ENCODE data around the gene TNK2.
"Not testable (repeated sequence)": the region's sequence is repeated elsewhere in the genome, so short reads cannot be mapped to it uniquely, and the experiment has no call there.

The TNK2 gene

DNA sequence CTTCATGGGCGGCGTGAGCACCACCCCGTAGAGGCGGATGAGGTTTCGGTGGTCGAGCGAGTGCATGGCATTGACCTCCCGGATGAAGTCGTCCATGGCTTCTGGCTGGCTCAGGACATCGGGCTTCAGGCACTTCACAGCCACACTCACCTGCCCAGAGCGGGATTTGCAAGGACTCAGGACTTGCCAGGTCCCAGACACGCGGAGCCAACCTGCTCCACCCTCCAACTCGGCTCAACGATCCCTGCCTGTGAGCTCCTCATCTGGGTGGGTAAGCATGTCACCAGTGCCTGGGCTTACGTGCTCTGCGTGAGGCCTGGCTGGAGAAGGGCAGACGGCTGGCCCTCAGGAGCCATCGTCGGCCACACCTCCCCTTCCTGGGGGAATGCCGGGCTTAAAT, 25.2 kb downstream of the TNK2 start:
- no peak for DNase-seq

DNA sequence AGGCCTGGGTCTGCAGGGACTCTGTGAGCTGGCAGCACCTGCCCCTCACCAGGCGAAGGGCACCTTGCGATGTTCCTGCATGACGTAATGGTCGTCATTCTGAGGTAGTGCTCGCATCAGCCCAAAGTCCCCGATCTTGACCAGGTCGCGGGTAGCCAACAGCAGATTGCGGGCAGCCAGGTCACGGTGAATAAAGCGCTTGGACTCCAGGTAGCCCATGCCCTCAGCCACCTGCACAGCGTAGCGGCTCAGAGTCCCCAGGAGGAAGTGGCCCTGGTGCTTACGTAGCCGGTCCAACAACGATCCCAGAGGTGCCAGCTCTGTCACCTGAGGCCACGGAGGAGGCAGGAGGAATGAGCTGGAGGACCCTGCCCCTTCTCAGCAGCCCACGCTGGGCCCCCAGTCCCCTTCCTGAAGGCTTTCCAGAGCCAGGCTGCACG, 26.3 kb downstream of the TNK2 start:
- DNase-seq = no peak

DNA sequence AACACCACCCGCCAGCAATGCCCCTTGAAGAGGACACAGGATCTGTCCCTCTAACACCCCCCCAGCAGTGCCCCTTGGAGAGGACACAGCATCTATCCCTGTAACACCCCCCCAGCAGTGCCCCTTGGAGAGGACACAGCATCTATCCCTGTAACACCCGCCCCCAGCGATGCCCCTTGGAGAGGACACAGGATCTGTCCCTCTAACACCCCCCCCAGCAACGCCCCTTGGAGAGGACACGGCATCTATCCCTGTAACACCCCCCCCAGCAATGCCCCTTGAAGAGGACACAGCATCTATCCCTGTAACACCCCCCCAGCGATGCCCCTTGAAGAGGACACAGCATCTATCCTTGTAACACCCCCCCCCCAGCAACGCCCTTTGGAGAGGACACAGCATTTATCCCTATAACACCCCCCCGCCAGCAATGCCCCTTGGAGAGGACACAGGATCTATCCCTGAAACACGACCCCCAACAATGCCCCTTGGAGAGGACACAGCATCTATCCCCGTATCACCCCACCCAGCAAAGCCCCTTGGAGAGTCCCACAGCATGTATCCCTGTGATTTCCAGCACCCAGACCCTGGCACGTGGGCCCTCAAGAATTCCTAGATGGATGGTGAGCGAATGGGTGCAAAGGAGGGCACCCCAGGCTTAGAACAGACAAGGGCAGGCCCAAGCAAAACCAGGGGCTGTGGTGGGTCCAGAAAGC, 26.9 kb downstream of the TNK2 start:
- DNase-seq = no peak

DNA sequence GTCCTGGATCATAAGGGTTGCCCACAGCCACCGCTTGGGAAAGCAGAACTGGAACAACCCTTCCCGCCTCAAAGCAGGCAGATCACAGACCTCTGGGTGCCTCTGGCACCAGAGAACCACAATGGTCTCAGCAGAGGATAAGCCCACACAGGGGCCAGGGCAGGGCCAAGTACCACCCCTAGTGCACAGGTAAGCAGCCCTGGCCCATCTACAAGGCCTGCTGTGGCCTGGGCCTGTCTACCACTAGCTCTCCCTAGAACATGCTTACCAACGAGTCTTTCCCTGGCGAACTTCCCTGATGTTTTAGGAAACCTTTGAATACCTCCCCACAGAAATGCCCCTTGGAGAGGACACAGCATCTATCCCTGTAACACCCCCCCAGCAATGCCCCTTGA, 28.3 kb downstream of the TNK2 start:
- DNase-seq = no peak

DNA sequence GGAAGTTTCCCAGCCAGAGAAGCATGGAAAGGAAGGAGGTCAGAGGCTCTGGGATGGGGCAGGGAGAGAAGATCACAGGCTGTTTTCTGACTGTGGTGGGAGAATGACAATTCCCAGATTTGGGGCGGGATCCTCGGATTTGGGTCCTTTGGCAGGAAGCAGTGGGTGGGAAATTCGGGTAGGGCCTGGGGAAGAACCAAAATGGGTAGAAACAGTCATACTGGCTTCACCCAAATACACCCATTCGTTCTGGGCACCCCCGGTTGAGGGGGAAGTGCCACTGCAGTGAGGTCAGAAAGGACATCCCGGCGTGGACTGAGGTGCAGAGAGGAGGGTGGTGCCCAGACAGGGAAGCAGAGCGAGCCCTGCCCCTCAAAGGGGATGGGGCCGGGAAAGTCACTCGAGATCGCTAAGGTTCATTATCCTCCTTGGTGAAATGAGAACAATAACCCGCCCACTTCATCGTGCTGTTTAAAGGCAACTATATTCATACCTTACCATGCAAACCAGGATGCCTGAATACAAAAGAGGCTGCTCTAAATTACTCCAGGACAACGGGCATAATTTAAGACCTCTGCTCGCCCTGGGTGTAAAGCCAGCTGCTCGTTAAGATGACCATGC, 28.8 kb downstream of the TNK2 start:
- no peak for DNase-seq

DNA sequence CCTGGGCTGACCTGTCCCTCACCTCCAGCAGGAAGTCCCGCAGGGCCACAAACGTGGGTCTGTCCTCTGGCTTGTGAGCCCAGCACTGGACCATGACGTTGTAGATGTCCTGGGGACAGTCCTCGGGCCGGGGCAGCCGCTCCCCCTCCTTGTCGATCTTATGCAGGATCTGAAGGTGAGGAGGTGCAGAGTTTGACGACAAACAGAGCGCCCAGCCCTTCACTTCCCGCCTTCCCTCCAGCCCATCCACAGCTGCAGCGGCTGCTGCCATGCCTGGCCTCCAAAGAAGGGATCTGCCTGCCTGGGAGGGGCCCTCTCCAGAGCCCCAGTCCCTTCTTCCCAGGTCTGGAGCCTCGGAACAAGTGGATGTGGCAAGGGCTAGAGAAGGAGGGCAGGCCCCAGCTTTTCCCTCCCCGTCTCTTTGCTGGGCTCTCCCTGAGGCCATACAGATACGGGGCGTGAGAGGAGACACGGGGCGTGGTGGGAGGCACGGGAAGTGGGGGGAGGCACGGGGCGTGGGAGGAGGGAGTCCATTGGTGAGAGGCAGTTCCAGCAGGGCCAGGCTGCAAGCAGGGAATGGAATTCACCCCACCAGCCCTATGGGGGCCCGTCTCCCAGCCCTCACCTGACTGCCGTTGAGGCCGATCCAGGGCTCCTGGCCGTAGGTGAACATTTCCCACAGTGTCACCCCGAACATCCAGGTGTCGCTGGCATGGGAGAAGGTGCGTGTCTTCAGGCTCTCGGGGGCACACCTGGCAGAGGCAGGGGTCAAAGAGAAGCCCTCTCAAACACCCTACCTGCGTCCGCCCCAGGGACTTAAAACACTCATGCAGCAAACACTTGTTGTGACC, 29.7 kb downstream of the TNK2 start:
- DNase-seq = no peak

DNA sequence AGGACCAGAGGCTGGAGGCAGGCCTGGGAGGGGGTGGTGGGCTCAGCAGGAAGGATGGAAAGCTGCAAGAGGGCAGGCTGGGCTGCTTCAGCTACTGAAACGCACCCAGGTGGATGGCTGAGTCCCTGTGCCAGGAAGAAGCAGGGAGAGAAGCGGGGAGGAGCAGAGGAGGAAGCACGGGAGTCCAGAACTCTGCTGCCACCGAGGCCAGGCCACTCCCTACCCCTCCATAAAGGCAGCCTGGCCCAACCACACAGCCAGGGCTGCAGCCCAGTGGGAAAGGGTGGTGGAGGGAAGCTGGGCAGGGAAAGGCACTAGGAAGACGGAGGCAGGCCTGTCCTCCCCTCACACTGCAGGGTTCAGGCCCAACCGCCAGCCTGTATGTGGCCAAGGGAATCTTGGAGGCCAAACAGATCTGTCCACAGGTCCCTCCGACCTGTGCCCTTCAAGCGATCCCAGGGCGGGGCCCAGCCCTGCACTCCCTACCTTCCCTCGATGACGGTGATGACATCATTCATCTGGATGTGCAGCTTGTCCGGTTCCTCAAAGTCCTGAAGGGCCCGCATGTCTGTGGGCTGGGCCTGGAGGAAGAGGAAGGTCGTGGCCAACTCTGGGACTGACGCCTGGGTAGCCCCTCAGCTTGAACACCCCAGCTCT, 30.5 kb downstream of the TNK2 start:
- no peak for DNase-seq

DNA sequence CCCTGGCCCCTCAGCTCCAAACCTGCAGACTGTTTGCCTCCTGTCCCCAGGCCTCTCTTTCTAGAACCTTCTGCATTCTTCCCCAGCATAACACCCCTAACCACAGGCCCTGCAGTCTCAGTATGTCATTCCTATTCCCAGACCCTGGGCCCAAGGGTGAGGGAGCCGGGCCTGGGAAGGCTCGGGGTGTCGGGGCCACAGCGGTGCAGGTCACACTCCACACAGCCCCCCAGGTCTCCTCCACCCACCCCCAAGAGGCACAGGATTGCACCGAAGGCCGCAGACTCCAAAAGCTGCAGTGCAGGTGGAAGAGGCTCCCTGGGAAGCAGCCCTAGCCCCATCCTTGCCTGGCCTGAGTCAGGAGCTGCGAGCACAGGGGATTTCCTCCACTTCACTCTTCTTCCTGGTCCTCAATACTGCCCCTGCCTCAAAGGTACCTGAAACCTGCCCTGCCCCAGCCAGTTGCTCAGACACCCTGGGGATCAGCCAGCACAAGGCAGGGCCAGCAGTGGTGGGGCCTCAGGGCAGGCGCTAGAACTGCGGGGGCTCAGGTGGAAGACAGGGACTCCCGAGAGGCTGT, 31.1 kb downstream of the TNK2 start:
- DNase-seq = no peak

DNA sequence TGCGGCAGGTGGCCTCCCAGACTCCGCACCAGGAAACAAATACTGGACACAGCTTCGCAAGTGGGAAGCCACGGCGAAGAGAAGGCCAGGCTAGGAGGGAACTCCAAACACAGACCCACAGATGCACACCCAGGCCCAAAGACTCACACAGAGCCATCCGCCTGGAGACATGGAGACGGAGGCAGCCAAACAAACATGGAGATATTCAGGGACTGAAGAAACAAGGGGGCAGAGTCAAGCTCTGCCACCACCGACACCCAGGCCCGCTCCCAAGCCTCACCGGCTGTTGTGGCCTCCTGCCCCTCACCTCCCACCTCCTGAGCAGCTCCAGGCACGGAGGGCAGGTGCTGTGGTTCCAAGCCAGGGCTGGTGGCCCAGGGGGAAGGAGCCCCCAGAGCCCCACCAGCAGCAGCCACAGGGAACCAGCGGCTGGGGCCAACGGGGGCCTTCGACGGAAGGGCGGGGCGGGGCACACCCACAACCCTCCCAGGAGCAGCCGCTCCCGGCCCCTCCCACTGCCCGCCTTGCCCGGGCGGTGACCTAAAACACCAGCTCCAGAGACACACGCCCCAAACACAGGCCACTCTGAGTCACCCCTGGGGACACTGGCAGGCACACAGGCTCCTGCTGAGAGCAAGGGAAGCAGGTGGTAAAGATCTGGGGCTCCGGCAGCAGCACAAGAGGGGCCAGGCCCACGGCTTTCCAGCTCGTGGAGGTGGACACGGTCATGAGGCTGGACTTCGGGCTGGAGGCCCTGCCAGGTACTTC, 31.9 kb downstream of the TNK2 start:
- no peak for DNase-seq

DNA sequence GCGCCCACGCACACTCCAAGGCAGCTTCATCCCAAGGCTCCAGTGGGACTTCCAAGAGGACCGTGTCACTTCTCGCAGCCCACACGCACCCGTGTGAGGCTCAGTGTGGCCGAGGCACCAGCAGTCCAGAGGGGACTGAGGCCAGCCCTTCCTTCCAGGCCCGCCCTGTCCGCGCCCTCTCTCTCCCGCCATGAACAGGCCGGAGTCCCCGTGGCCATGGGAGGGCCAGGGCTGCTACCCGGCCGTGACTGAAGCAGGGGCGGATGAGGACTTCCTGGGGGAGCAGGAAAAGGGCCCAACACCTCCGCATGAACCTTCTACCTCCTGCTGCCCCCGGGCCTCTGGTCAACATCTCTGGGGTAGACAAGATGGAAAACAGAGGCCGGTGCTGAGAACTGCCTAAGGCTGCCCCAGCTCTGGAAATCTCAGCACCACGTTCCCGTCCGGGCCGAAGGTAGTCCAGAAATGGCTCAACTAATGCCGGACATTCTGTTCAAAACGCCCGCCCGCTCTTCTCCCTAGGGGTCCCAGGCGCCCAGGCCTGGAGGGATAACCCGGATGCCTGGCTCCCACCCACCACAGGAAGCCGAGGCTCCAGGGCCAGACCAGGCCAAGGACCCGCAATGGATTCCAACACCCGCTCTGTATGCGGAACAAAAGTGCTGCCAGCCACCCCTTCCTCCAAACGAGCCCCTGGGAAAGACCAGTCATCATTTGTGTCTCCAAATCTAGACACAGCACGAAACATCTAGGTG, 32.7 kb downstream of the TNK2 start:
- no peak for DNase-seq

DNA sequence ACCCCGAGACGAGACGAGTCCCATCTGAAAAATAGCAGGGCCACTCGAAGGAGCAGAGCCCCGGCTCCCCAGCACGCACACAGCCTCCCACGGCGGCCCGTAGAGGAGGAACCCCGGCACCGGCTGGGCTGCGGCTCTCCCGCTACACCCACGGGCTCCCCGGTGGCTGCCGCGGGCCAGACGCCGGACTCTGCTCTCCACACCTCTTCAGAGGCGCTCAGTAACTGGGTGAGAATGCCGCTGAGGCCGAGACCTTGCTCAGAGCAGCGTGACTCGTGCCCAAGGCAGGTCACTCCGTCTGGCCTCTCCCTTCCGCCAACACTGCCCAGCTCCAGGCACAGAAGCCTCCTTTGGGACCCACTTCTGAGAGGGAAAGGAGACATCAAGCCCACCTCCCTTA, 34.4 kb downstream of the TNK2 start:
- no peak for DNase-seq

DNA sequence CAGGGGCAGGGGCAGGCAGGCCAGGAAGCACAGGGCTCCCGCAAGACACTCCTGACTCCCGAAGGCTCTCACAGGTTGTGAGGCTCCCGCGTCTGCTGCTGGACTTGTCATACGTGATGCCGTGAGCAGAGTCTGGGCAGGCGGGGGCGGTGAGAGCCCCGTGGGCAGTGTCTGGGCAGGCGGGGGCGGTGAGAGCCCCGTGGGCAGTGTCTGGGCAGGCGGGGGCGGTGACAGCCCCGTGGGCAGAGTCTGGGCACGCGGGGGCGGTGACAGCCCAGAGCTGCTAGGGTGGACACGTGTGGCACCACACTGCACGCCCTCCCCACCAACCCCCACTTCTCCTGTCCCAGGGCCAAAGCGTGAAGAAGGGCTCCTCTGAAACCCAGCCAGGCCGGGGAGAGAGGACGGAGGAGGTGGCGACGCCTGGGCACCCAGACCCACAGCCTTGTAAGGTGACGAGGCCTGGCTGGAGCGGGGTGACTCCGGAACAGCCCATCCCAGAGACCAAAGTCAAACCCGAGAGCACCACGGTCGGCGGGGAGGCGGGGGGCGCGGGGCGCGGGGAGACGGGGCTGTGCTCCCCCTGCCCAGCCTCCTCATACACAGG, 35.0 kb downstream of the TNK2 start:
- DNase-seq = no peak

DNA sequence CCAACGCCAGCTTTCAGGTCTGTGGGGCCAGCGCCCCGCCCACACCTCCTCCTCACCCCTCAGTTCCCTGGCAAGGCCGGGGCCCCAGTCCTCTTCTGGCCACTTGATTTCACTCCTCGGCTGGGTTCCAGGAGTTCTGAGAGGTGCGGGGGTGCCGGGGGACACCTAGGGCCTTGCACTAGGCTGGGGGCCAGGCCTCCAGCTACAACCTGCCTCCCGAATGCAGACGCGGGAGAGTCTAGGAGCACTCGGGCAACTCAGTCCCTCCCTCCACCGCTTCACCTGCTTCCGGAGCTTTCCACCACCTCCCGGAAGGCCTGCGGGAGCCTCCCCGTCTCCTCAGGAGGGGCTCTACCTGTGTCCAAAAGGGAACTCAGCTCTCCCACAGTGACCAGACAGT, 35.6 kb downstream of the TNK2 start:
- no peak for DNase-seq

DNA sequence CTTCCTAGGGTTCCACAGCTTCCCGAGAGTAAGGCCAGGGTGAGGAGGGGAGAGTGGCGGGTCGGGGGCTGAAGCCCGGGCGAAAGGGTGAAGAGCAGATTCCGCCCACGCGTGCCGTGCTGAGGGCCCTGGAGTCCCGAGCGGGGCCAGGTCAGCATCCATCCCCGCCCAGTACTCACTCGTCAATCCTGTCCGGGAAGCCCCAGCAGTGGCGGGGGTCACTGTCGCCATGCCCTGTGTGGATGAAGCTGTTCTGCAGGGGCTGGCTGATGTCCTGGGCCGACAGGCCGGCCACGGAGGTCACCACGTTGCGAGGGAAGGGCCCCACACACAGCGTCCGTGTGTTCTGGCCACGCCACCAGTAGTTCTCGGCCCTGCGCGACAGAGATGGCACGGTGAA, 36.3 kb downstream of the TNK2 start:
- DNase-seq = no peak

DNA sequence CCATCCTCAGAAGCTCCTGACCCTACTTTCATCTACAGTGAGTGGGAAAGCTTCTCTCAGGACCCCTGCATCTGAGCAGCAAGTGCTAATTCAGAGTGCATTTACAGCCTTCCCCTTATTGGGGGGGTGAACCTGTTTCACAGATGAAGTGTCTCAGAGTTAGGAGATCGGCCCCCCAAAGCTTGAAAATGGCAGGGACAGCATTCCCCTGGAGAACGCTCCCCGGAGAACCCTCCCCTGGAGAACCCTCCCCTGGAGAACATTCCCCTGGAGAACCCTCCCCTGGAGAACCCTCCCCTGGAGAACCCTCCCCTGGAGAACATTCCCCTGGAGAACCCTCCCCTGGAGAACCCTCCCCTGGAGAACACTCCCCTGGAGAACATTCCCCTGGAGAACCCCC, 36.7 kb downstream of the TNK2 start:
- DNase-seq = not testable (repeated sequence)

DNA sequence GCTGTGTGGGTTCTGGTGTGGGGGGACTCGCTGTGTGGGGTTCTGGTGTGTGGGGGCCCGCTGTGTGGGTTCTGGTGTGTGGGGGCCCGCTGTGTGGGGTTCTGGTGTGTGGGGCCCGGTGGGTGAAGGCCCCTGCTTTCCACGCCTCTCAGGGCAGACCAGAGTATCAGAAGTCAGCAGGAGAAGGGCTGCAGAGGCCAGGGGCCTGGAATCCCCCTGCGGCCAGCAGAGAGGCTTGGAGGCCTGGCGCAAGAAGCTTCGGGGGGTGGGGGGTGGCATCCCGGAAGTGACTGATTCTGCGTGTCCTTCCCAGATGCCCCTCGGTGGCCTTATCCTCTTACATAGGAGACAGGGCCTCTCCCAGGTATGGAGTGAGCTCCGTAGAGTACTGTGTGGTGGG, 37.4 kb downstream of the TNK2 start:
- no peak for DNase-seq

DNA sequence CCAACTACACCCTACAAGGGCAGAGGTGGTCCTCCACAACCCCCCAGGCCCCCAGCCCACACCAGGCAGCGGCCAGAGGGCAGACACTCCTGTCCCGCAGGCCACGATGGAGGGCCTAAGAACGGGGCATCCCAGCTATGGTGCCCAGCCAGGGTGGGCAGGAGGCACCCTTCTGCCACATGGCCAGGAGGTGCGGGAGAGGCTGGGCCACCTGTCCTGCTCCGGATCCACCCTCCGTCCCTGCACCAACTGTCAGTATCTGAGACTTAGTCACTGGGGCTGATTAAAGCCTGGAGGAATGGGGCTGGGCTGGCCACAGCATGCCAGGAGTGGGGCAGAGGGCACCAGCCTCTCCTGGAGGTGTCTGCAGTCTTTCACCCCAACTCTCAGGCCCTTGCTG, 37.9 kb downstream of the TNK2 start:
- no peak for DNase-seq

DNA sequence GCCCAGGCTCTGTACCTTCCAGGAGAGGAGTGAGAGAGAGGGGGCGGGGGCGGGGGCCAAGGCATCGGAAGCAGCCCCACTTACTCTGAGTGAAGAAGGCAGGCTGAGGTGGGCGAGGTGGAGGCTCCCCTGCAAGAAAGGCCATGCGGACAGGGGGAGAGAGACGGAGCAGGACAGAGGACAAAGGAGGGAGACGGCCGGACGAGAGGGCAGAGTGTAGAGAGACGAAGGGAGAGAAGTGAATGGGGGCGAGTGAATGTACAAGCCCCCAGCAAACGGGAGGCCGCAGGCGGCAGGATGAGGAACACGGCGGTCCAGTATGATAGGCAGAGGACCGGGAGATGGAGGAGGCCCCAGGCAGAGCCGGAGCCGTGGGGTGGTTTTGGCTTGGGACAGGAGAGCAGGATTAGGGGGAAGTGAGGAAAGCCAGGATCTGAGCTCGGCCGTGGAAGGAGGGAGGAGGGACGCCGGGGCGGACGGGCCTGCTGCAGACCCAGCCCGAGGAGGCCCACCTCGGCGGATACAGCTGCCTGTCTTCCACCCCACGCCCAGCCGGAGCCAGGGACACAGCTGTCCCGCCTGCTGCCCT, 38.8 kb downstream of the TNK2 start:
- no peak for DNase-seq

DNA sequence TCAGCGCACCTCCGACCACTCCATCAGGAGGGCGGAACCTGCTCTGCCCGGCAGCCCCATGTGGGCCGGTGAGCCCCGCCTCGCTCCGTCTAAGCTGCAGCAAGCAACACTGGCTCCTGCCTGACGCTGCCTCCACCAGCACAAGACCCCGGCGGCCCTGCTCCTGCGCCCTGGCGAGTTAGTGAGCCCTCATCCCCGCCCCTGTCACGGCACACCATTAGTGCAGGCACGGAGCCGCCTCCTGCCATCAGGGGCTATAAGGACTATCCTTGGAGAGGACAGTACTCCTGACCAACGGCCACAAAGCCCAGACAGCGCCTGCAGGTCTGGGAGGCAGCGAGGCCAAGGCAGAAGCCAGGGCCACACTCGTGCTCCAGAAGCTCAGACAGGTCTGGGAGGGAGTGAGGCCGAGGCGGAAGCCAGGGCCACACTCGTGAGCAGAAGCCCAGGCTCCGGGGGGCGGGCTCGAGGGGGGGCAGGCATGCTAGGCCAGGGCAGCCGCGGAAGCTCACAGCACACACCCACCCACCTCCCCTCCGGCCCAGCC, 39.4 kb downstream of the TNK2 start:
- DNase-seq = no peak

DNA sequence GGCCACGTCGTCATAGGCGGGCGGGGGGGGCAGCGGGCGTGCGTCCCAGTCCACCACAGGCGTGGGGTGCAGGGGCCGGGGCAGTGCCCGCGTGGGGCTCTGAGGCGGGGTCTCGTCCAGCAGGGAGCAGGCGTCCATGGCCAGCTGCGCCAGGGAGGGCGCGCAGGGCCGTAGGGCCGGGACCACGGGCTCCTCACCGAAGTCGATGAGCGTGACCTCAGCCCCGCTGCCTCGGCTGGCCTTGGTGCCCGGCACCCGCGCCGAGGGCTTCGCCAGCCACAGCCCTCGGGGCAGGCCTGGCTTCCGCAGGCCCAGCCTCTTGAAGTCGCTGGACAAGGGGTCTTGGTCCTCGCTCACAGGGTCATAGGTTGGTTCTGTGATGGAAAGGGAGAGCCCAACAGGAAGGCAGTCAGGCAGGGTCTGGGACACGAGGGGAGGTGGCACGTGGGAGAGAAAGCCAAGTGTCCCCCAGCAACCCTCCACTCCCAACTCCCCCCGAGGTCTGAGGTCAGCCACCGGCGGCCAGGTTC, 40.0 kb downstream of the TNK2 start:
- DNase-seq = no peak
